Hepatocyte (in vitro differentiated cells): ENCODE results near the gene CUX1. TPM values are rescaled to one million over a fixed set of nuclear protein-coding genes. Genes with fewer than 3 reads are reported as not detected.

Source experiments
- DNase-seq: peaks from one replicate; pipeline ENCODE4 v3.0.0-alpha.2; 2016; ENCODE audit warnings: low spot score
- H2AFZ ChIP-seq: fragments of 200-600 bp; sonication (generic); 2 replicates; pipeline ENCODE4 v1.6.0; 2016; ENCODE audit warnings: antibody characterized with exemption, mild to moderate bottlenecking
- H3K27ac ChIP-seq: fragments of 200-600 bp; sonication (generic); 2 replicates; pipeline ENCODE4 v1.5.1; 2016; ENCODE audit warnings: mild to moderate bottlenecking
- H3K27me3 ChIP-seq: fragments of 200-600 bp; sonication (generic); 2 replicates; pipeline ENCODE4 v1.6.1; 2016
- H3K36me3 ChIP-seq: fragments of 200-600 bp; sonication (generic); replicated peaks from 2 replicates; pipeline ENCODE4 v1.5.1; 2016; ENCODE audit warnings: low read depth; ENCODE audit not compliant: insufficient read depth
- H3K4me1 ChIP-seq: fragments of 200-600 bp; sonication (generic); 2 replicates; pipeline ENCODE4 v1.5.1; 2016; ENCODE audit warnings: mild to moderate bottlenecking, moderate library complexity; ENCODE audit not compliant: insufficient read depth
- H3K4me2 ChIP-seq: fragments of 200-600 bp; sonication (generic); 2 replicates; pipeline ENCODE4 v1.6.0; 2016
- H3K4me3 ChIP-seq: fragments of 200-600 bp; sonication (generic); 2 replicates; pipeline ENCODE4 v1.5.1; 2016; ENCODE audit warnings: mild to moderate bottlenecking
- H3K79me2 ChIP-seq: fragments of 200-600 bp; sonication (generic); 2 replicates; pipeline ENCODE4 v1.6.0; 2017; ENCODE audit warnings: mild to moderate bottlenecking
- H3K9me2 ChIP-seq: fragments of 200-600 bp; sonication (generic); replicated peaks from 2 replicates; pipeline ENCODE4 v1.6.0; 2017; ENCODE audit warnings: mild to moderate bottlenecking; ENCODE audit not compliant: insufficient read depth
- H3K9me3 ChIP-seq: fragments of 200-600 bp; sonication (generic); 2 replicates; pipeline ENCODE4 v1.5.1; 2016; ENCODE audit warnings: low read depth, mild to moderate bottlenecking
- H4K20me1 ChIP-seq: fragments of 200-600 bp; sonication (generic); 2 replicates; pipeline ENCODE4 v1.6.0; 2016; ENCODE audit warnings: mild to moderate bottlenecking; ENCODE audit not compliant: insufficient read depth, poor library complexity, severe bottlenecking
- CTCF ChIP-seq: fragments of 200-600 bp; sonication (generic); IDR thresholded peaks from 2 replicates; pipeline ENCODE4 v1.5.1; 2016; ENCODE audit warnings: antibody characterized with exemption, mild to moderate bottlenecking; ENCODE audit not compliant: poor library complexity
- EZH2 ChIP-seq: fragments of 200-600 bp; sonication (generic); IDR thresholded peaks from 2 replicates; pipeline ENCODE4 v1.6.1; 2016; ENCODE audit warnings: antibody characterized with exemption, mild to moderate bottlenecking, borderline replicate concordance
- EZH2phosphoT487 ChIP-seq: fragments of 200-600 bp; sonication (generic); IDR thresholded peaks from one replicate; pipeline ENCODE4 v1.6.1; 2018; ENCODE audit warnings: antibody characterized with exemption, mild to moderate bottlenecking, low read depth, moderate library complexity; ENCODE audit not compliant: unreplicated experiment, severe bottlenecking
- WGBS: methylation state at CpG from one replicate; pipeline ENCODE4 v1.1.6; 2016; ENCODE audit warnings: low lambda C conversion rate; ENCODE audit errors: missing lambda C conversion rate; 5-methylcytosine and 5-hydroxymethylcytosine counted together
- polyA plus RNA-seq: library from polyadenylated mRNA; unstranded; fragments of >200 nt; fragmentation: Nextera tagmentation; extraction: Ambion mirVana; gene quantifications from 2 replicates; pipeline ENCODE4 v1.2.1, GENCODE V29; 2016
- total RNA-seq: library from RNA; depleted of rRNA; stranded (reverse); fragments of >200 nt; gene quantifications from 2 replicates; pipeline ENCODE4 v1.2.3, GENCODE V29; 2014

Gene CUX1
- total and polyA plus RNA-seq, 2 experiments from 2014 or later: 60.1 to 76.8 TPM

DNA sequence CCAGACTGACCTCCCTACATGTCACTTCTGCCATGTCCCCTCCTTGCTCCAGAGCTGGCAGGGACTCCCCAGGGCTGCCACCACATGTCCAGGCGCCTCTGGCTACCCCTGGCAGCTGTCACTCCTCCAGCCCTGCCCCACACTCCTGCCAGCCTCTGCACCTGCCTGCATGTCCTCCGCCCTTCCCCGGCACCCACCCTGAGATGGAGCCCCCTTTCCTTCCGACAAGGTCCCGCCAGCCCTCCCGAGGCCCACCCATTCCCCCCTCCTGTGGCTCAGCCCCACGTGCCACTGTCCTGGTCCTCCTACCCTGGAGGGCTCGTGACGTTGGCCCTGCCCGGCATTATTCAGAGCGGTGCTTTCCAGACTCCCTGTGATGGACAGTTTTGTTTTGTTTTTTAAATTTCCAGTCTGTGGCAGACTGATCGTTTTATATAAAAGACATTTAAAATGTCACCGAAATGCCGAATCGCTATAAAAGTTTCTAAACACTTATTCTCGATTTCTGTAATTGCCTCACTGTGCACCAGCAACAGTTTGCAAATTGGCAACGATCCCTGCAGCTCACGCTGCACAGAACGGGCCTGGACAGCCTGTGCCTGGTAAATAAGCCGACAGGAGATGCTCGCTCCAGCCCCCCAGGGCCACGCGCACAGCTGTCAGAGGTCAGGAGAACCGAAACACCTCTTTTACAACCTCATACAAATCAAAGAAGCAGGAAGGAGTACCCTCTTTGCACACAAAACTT is 358.2 kb downstream of the CUX1 start:
- no peak for DNase-seq
- H3K27ac ChIP-seq: no peak overlapping the region
- no peaks in the 10 kb centered on the region for H3K79me2 ChIP-seq
- WGBS: 80% methylated on average over 23 of the region's 24 CpGs
- no peak for TF ChIP-seq EZH2
- no peak for TF ChIP-seq CTCF
- no peak for TF ChIP-seq EZH2phosphoT487
- H3K27me3 ChIP-seq: no peaks in the 10 kb centered on the region
- no peak overlapping the region for H3K4me3 ChIP-seq
- H4K20me1 ChIP-seq: no peaks in the 10 kb centered on the region
- H3K9me2 ChIP-seq: no peaks in the 10 kb centered on the region
- H3K9me3 ChIP-seq: no peaks in the 10 kb centered on the region
- H3K36me3 ChIP-seq: no peaks in the 10 kb centered on the region
- H2AFZ ChIP-seq: no peak overlapping the region
- H3K4me1 ChIP-seq: no peaks in the 10 kb centered on the region
- H3K4me2 ChIP-seq: no peak overlapping the region

- Histone ChIP-seq H3K9me3 (no peaks in the 10 kb centered on the region), H3K79me2 (no peaks in the 10 kb centered on the region), H3K9me2 (no peaks in the 10 kb centered on the region), H3K27me3 (no peaks in the 10 kb centered on the region), H2AFZ (no peak overlapping the region), H3K4me2 (no peak overlapping the region), H3K27ac (no peak overlapping the region), H3K4me3 (no peak overlapping the region), H3K4me1 (no peaks in the 10 kb centered on the region), H4K20me1 (no peaks in the 10 kb centered on the region), H3K36me3 (no peaks in the 10 kb centered on the region)
- WGBS: 96% methylated on average over 15 of the region's 18 CpGs
- TF ChIP-seq EZH2phosphoT487: no peak
- DNase-seq: no peak
These were observed 361.0 kb downstream of the CUX1 start for GRCh38 chr7:102178410-102178809.

DNA sequence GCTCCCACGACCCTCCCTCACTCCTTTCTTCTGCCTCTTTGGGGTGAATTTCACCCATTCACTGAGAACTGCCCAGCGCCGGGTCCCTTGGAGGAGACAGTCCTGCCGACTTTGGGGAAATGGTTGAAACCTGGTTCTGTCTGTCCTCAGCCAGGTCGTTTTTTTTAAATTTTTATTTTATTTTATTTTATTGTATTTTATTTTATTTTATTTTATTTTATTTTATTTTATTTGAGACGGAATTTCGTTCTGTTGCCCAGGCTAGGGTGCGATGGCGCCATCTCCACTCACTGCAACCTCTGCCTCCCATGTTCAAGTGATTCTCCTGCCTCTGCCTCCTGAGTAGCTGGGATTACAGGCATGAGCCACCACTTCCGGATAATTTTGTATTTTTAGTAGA is 363.3 kb downstream of the CUX1 start:
- Histone ChIP-seq H3K9me2 (no peaks in the 10 kb centered on the region), H3K4me3 (no peak overlapping the region), H3K4me1 (no peaks in the 10 kb centered on the region), H4K20me1 (no peaks in the 10 kb centered on the region), H3K9me3 (no peaks in the 10 kb centered on the region), H3K36me3 (no peaks in the 10 kb centered on the region), H3K79me2 (no peaks in the 10 kb centered on the region), H2AFZ (no peak overlapping the region), H3K27me3 (no peaks in the 10 kb centered on the region), H3K4me2 (no peak overlapping the region), H3K27ac (no peak overlapping the region)
- DNase-seq: no peak
- TF ChIP-seq EZH2phosphoT487: no peak
- no peak for TF ChIP-seq CTCF
- no peak for TF ChIP-seq EZH2
- WGBS: 97% methylated on average over 10 of the region's 10 CpGs

GRCh38 chr7:102181517-102181916 is 364.1 kb downstream of the CUX1 start:
- Histone ChIP-seq H3K79me2 (no peaks in the 10 kb centered on the region), H3K9me2 (no peaks in the 10 kb centered on the region), H3K27ac (no peak overlapping the region), H3K4me1 (no peaks in the 10 kb centered on the region), H4K20me1 (no peaks in the 10 kb centered on the region), H2AFZ (no peak overlapping the region), H3K36me3 (no peaks in the 10 kb centered on the region), H3K9me3 (no peaks in the 10 kb centered on the region), H3K4me3 (no peak overlapping the region), H3K4me2 (no peak overlapping the region), H3K27me3 (no peaks in the 10 kb centered on the region)
- WGBS: 92% methylated on average over 8 of the region's 8 CpGs
- no peak for DNase-seq
- no peak for TF ChIP-seq EZH2
- TF ChIP-seq EZH2phosphoT487: no peak
- TF ChIP-seq CTCF: no peak
